Activated CD4-positive, alpha-beta T cell treated with anti-CD3 and anti-CD28 coated beads, Interleukin-2, amount 50 U/mL, for 1 hour (primary cell): ENCODE data around the gene GRIN3B.

Experiments
- DNase-seq: peaks from one replicate; pipeline ENCODE4 v3.0.0-alpha.2; 2020

The GRIN3B gene

DNA sequence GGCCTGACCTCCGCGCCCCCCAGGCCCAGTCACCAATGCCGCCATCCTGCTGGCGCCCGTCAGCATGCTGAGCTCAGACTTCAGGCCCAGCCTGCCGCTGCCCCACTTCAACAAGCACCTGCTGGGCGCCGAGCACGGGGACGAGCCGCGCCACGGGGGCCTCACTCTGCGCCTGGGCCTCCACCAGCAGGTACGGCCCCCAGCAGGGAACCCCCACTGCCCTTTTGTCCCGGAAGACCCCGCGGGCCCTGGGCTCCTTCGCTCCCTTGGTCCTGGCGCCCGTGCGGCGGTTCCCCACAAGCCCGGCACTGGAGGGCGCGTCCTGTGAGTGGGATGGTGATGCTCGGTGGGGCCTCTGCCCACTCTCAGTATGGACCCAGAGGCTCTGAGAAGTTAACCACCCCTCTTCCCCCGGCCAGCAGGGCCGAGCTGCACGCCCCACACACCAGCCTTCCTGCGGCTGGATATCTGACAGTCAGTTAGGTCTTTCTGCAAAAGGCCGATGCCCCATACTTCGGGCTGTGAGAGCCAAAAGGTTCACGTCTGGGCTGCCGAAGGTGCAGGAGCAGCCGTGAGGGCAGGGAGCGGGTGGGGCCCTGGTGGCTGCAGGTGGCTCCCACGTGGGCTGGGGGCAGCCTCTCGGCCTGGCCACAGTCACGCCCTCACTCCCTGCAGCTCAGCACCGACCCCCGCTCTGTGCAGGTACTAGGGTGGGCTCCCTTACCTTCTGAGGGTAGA lies 8.1 kb upstream of the GRIN3B start:
- DNase-seq = no peak

DNA sequence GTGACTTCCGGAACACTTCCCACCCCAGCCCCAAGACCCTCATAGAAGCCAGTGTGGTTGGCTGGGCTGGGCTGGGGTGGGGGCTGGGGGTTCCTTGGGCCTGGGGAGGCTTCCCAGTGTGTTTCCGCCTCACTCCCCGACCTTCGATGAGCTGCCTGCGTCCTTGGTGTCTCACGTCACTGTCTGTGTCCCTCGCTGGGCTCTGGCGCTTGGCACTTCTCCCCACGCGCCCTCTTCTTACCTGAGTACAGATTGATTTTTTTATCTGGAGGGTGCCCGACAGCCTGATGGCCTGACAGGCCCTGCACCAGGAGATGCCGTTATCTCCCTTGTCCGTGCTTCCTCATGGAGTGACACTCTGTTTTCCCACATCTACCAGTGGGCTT lies 7.6 kb upstream of the GRIN3B start:
- no peak for DNase-seq

DNA sequence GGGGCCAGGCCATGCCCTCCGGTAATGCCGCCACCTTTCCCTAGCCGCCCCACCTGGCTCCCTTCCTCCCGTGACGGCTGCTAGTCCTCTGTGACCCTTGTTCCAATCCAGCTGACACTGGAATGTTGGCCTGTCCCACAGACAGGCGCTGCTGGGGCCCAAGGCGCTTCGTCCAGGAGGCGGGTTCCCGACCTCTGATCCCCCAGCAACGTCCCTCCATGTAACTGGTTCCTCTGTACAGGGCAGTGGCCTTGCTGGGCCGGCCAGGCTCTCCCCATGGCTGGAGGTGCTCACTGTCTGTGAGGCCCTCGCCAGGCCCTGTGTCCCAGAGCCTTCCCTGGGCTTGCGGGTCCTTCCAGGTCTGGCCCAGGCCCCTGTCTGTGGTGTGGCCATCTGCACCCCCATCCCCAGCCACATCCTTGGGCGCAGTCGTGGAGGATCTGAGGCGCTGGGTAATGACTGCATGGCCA lies 6.8 kb upstream of the GRIN3B start:
- no peak for DNase-seq

DNA sequence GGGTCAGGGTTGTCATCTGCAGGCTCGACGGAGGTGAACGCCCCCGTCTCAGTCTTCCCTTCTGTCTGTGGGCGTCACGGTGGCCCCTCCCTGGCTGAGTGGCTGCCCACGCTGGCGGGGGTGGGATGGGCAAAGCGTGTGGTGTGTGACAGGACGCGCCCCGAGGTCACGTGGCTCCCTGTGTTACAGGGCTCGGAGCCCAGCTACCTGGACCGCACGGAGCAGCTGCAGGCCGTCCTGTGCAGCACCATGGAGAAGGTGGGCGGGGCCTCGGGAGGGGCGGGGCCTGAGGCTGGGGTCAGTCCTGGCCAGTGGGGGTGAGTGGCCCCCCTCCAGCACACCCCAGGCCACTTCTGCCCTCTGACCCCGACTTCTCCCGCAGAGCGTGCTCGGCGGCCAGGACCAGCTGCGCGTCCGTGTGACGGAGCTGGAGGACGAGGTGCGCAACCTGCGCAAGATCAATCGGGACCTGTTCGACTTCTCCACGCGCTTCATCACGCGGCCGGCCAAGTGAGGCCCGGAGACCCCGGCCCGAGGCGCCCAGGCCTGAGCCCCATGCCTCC lies 6.3 kb upstream of the GRIN3B start:
- no peak for DNase-seq

DNA sequence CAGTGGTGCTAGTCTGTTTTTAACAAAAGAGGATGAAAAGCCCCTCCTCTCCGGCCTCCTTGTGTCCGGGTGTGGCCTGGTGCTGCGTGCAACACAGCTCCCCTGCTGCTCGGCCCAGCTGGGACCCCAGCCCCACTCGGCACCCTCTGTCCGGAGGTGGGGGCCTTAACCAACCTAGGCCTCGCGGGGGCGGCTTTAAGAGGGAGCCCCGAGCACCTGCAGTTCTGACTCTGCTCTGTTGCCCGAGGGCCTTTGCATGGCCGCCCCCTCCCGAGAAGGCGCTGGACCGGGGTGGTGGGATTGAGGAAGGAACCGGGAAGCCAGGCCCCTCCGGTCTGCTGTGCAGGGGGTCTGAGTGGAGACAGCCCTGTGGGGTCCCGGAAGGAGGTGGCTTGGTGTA lies 5.7 kb upstream of the GRIN3B start:
- no peak for DNase-seq

DNA sequence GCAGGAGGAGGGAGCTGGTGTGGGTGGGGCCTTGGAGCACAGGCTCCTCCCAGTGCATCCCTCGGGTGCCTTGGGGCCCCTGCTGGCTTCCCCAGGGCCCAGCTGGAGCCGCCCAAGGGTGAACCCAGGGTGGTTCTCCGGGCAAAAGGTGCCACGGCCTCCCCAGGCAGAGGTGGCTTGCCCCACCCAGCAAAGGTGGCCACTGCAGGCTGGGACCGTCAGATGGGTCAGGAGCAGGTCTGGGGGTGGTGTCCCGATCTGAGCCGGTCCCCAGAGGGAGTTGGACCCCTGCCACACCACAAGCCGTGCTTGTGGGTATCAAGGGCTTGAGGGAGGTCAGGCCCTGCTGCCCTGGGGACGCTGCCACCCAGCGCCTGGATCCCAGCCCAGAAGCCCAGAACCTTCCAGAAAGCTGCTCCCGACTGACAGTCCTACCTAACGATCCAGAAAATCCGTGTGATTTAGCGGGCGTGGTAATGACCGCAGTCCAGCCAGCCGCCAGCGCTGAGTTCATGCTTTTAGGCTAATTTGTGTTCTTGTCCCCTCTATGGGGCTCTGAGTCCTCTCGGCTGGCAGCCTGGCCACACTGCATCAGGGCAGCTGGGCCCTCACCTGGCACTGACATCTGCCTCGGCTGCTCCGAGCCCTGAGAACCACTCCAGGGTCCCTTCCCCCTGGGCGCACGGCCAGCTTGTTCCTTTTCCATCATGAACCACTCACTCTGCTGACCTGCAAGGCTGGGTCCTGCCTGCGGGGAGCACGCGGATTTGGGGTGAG lies 5.0 kb upstream of the GRIN3B start:
- DNase-seq = no peak

DNA sequence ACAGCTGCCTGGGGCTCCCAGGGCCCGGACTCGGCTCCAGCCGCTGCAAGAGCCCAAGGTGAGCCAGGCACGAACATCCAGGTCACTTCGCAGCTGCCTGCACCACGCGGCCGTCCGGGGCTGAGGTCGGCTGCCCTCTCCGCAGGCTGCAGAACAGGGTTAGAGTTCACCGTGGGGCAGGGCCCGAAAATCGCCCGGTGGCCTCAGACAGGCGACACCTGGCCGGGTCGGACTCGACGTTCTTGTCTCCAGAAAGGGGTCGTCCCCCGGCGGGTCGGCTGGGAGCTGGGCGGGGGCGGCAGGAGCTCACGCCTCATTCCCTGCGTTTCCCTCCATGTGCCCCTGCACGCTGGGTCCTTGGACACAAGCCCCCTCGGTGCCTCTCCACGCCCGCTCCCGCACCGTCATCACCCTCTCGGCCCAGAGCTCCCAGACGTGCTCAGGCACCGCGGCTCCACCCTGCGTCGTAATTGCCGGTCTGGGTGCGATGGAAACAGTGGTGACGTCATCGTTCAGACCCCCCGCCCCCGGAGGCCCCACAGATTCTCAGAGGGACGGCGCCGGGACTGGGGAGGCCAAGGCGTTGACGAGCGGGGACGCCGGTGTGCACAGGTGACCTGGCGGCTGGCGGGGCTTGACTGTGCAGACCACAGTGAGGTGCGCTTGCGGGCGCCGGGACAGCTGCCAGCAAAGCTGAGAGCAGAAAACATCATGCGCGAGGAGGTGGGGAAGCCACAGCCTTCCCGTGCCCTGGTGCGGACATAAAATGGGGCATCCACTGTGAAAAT lies 4.0 kb upstream of the GRIN3B start:
- DNase-seq = peak; percentile 91

DNA sequence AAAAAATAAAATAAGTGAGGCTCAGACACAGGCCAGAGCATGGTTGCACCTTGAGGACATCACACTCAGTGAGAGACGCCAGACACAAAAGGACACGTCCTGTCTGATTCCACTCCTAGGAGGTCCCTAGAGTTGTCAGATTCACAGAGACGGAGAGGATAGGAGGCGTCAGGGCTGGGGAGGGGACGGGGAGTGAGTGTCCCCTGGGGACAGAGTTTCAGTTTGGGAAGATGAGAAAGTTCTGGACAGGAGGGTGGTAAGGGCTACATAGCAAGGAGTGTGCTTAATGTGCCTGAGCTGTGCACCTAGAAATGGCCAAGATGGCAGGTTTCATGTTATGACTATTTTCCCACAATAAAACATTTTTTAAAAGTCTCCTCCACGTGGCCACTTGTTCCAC lies 2.2 kb upstream of the GRIN3B start:
- DNase-seq = no peak

DNA sequence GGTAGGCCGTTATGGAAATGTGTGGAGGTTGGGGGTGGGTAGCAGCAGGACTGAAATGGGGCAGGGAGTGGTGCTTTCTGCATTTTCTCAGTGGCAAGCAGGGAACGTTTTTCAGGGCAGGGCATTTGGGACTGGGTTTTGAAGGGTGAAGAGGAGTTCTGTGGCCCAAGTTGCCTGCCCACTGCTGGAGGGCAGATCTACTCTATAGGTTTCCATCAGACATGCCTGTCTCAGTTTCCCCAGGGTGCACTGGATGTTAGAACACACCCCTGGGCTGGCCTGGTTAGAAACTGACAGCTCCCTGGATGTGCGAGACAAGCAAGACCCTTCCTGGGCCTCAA lies 870 bp upstream of the GRIN3B start:
- DNase-seq = no peak

DNA sequence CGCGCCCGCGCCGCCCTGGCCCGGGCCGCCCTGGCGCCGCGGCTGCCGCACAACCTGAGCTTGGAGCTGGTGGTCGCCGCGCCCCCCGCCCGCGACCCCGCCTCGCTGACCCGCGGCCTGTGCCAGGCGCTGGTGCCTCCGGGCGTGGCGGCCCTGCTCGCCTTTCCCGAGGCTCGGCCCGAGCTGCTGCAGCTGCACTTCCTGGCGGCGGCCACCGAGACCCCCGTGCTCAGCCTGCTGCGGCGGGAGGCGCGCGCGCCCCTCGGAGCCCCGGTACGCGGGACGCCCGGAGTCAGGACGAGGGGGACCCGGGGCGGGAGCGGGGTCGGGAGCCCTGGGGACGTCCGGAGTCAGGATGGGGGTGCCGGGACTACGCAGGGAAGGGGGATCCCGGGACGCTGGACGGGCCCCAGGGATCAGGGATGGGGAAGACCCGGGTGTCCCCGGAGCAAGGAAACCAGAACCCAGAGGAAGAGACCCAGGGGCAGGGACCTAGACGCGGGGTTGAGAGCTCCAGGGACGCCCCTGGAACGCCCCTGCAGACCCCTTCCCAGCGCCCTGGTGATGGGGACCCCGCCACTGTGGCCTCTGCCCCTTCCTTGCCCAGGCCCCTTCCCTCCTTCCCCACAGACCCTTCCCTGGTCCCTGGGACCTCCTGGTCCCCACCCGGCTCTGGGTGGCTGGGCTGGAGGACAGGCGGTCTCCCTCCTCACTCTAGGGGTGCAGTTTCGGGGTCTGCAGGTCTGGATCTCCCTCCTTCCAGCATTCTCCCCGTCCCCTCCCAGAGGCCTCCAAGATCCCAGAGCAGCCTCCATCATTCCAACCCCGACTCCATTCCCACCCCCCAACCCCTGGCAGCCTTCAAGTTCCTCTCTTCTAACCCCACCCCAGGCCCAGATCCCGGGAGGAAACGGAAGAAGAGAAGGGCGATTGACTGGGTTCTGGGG lies 645 bp downstream of the GRIN3B start:
- DNase-seq = no peak

DNA sequence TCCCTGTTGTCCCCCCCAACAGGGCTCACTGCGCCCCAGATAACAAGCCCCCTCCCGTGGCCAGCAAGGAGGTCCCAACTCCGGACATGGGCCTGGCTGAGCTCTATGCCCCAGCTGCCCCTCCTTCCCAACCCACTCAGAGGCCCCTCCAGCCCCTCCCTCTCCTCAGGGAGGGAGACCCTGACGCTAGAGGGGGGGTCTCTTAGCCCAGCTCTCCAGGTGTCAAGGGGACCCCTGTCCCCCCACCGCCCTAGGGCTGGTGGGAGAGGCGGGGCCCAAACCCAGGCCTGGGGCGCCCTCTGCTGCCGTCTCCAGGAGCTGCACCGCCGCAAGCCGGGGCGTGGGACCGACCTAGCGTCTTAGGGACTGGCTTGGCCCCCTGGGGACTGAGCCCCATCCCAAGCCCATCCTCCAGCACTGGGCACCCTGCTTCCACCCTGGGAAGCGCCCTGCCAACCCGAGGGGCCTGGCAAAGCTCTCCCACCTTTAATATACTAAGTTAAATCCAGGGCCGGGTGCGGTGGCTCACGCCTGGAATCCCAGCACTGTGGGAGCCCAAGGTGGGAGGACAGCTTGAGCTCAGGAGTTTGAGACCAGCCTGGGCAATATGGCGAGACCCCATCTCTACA lies 1.4 kb downstream of the GRIN3B start:
- DNase-seq = peak; percentile 73

DNA sequence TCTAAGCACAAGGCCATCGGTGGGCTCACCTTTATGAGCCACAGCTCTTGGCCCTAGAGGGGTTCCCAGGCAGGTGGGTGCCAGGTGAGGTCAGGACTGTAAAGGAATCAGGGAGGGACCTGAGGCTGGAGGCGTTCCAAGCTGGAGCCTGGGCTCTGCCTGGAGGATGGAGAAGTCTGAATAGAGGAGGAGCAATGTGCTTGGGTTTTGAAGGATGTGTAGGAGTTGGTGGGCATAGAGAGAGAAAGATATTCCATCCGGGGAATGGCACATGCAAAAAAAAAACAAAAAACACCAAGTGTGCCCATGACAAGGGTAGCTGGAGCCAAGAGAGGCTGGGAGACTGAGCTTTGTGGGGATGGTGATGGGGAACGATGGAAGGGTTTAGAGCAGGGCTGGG lies 2.4 kb downstream of the GRIN3B start:
- no peak for DNase-seq

DNA sequence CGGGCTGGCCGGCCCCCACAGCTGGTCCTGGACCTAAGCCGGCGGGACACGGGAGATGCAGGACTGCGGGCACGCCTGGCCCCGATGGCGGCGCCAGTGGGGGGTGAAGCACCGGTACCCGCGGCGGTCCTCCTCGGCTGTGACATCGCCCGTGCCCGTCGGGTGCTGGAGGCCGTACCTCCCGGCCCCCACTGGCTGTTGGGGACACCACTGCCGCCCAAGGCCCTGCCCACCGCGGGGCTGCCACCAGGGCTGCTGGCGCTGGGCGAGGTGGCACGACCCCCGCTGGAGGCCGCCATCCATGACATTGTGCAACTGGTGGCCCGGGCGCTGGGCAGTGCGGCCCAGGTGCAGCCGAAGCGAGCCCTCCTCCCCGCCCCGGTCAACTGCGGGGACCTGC lies 3.1 kb downstream of the GRIN3B start:
- no peak for DNase-seq

DNA sequence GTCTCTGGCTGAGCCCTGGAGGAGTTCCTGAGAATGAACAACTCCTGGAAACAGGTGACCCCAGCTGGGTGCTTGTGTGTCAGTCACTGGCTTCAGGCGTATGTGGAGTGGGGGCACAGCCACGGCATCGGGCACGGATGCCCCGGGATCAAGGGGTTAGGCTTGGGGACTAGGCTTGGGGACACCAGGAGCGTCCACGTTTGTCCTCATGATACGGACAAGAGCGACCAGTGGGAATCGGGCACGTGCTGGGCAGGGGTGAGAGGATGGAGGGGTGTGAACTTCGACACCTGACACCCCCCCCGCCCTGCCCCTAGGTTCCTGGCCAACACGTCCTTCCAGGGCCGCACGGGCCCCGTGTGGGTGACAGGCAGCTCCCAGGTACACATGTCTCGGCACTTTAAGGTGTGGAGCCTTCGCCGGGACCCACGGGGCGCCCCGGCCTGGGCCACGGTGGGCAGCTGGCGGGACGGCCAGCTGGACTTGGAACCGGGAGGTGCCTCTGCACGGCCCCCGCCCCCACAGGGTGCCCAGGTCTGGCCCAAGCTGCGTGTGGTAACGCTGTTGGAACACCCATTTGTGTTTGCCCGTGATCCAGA lies 4.1 kb downstream of the GRIN3B start:
- DNase-seq = no peak

DNA sequence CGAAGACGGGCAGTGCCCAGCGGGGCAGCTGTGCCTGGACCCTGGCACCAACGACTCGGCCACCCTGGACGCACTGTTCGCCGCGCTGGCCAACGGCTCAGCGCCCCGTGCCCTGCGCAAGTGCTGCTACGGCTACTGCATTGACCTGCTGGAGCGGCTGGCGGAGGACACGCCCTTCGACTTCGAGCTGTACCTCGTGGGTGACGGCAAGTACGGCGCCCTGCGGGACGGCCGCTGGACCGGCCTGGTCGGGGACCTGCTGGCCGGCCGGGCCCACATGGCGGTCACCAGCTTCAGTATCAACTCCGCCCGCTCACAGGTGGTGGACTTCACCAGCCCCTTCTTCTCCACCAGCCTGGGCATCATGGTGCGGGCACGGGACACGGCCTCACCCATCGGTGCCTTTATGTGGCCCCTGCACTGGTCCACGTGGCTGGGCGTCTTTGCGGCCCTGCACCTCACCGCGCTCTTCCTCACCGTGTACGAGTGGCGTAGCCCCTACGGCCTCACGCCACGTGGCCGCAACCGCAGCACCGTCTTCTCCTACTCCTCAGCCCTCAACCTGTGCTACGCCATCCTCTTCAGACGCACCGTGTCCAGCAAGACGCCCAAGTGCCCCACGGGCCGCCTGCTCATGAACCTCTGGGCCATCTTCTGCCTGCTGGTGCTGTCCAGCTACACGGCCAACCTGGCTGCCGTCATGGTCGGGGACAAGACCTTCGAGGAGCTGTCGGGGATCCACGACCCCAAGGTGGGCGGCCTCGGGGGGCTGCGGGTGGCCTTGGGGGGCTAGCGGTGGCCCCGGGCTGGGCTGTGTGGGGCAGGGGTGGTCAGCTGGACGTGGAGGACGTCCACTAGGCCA lies 4.8 kb downstream of the GRIN3B start:
- no peak for DNase-seq

DNA sequence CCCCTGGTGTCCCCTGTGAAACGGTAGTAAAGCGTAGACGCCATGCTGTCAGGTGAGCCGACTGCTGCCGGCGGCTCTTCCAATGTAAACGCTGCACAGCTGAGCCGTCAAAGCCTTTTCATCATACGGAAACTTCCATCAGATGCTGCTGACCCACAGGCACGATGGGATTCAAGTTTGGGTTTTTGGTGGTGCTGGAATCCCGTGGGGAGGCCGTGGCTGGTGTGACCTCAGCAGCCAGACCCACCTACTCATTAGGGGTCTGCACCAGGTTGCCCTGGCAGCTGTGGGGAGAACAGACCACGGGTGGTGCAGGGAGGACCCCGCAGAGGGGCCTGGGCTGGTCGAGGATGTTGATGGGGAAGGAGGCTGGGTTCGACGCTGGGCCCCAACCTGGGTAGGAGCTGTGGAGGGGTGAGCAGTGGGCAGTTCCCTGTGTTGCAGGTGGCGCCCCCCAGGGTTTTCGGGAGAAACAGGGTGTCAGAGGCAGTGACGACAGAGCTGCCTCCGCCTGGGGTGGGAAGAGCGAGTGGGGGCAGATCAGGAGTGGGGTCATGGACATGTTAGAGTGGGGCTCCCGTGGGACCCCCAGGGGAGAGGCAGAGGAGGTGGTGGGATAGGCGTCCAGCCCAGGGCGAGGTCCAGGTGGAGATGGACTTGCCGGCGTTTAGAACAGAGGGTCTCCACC lies 6.6 kb downstream of the GRIN3B start:
- DNase-seq = no peak

DNA sequence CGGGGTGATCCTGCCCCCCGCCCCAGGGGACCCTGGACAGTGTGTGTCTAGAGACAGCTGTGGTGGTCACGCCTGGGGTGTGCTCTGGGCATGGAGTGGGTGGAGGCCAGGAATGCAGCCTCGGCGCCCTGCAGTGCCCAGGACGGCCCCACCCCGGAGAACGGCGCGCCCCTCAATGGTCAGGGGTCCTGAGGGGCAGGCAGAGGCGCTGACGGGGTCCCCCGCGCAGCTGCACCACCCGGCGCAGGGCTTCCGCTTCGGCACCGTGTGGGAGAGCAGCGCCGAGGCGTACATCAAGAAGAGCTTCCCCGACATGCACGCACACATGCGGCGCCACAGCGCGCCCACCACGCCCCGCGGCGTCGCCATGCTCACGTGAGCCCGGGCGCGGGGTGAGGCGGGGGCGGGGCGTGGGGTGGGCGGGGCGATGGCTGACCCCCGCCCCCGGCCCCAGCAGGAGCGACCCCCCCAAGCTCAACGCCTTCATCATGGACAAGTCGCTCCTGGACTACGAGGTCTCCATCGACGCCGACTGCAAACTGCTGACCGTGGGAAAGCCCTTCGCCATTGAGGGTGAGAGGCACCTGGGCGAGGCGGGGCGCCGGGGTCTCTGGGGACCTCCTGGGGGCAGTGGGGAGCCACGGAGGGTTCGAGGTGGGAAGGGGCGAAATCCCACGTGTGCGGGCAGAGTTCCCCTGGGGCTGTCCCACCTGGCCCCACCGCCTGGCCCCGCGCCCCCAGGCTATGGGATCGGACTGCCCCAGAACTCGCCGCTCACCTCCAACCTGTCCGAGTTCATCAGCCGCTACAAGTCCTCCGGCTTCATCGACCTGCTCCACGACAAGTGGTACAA lies 7.4 kb downstream of the GRIN3B start:
- no peak for DNase-seq

DNA sequence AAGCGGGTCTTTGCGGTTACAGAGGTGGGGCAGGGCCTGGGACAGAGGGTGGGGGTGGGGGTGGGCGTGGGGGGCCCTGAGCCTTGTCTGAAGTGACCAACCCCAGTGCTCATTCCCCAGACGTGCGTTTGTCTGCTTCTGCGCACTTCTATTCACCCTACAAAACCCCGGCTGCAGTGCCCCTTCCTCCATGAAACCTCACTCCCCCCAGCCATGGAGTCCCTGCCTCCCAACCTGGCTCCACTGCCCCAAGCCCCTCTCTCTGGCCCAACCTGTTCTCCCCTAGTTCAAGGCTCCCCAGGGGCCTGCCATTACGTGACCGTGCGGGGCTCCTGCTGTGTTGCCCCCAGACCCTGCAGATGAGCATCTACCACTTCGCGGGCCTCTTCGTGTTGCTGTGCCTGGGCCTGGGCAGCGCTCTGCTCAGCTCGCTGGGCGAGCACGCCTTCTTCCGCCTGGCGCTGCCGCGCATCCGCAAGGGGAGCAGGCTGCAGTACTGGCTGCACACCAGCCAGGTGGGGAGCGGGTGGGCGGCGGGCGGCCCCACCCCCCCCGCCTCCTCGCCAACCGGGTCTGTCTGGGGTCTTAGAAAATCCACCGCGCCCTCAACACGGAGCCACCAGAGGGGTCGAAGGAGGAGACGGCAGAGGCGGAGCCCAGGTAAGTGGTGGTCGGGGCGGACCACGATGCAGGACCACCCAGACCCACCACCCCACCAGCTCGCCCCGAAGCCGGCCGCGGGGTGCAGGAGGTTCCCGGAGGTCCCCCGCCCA lies 8.2 kb downstream of the GRIN3B start:
- no peak for DNase-seq
